Stimulated activated CD4-positive, alpha-beta T cell treated with anti-CD3 and anti-CD28 coated beads, Interleukin-15, amount 100 ng/mL, for 48 hours (primary cell): ENCODE results near the gene VOPP1.

Experiments used
- DNase-seq, 2 donors: peaks; one replicate each; pipeline ENCODE4 v3.0.0-alpha.2; 2020; ENCODE audit warnings: low read depth in 2 of 2

Gene VOPP1

DNA sequence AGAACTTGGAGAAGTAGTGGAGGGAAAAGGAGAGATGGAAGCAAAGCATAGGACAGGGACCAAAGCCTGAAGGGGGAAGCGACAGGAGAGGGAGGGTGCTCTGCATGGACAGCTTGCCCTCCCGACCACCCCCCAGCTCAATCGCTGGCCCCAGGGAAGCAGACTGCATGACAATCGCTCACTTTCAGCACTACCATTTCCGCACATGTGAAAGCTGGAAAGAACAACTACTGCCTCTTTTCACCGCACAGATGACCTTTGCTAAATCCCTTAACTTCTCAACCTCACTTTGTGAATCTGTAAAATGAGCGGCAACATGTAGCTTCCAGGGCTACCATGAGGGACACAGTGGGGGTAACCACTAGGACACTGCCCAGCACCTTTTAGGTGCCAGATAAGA is 17.1 kb downstream of the VOPP1 start:
- no peak for DNase-seq

DNA sequence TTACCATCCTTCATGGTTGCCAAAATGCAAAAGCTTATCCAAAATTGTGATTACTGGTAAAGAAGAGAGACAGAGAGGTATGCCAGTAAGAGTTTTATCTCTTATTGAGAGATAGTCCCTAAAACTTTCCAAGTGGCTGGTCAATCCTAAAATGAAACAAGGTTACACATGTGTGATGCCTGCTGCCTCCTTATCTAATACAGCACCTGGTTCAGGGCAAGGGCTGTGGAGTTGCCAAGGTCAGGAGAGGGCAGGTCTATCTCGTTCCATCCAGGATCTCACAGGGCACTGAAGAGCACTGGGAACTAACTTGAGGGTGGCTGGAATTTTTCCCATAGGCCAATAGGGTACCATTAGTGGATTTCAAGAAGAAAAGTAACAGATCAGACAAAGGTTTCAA is 18.3 kb downstream of the VOPP1 start:
- no peak for DNase-seq

GRCh38 chr7:55553024-55553345 is 19.3 kb downstream of the VOPP1 start:
- no peak for DNase-seq

DNA sequence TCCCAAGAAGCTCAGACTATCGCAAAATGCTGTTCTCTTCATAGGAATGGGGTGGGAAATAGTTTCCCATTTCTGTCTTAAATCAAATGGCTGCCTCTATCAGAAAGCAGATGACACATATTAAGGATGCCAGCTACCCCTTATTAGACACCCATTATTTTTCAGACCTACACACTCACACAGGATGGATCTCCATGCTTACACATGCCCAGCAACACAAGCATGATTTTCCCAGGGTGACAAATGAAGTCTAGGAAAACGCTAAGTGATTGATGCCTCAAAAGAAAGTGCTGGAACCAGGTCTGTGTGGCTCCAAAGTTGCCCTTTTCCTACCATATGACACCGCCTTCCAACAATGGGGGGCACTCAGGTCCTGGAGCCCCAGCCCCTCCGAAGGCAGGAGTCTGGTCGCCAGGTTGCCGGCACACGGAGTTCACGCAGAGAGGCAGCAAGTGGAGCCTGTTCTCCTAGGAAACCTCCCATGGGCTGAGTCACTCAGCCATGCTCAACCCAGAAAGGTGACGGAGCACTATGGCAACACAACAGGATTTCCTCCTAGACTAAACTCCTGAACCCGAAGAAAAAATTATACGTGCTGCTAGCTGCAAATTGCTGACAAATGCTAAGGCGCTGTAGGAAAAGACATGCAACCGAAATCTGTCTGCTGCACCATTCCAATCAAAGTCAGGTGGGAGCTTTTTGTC is 19.8 kb downstream of the VOPP1 start:
- no peak for DNase-seq

DNA sequence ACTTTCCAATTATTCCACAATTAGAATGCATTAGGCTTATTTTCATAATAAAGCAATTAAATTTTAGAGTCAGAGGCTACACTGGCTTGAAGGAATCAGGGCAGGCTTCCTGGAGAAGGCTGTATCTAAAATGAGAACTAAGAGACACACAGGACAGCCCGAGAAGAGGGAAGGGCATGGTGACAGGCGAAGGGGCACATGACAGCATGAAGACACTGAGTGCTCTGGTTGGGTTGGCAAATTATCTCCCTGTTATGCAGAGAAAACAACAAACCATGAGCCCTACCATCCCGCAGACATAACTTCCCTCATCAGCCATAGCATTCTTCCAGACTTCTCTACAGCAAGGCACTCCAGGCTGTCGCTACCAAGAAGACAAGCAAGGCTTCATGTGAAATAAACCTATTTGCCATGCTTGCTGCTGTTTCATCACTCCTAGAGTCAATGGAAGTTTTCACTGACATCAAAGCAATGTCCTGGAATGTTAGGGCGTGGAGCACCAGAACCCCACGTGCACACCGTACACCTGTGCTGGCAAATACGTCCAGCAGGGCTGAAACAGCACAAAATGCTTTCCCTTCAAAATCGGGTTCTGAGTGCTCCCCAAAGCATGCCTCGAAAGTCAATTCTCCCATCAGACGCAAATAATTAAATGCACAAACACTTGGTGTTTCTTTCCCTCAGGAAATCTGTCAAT is 21.3 kb downstream of the VOPP1 start:
- DNase-seq = no peak

DNA sequence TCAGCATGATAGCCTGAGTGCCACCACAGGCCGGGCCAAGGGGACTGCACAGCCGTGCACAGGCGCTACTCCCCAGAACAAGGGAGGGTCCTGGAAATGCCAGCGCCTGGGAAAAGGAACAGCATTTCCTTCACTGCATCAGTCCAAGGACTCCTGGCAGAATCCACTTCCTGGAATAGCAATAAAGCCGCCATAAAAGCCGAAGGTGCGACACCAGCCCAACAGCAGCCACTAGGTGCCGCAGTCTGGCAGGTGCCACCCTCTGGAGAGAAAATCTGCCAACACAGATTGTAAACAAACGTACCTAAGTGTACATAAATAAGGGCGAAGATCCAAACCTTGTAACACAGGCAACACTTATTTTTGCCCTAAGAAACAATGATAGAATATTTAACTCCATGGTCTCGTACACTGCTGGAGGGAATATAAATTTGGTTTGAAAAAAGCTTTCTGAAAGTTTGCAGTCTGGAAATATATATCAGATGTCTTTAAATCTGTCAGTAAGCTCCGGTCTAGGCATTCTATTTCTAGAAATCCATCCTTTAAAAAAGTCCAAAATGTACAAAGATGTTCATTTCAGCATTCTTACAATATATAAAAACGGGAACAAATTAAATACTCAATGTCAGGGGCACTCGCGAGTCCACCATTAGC is 22.2 kb downstream of the VOPP1 start:
- DNase-seq = no peak

DNA sequence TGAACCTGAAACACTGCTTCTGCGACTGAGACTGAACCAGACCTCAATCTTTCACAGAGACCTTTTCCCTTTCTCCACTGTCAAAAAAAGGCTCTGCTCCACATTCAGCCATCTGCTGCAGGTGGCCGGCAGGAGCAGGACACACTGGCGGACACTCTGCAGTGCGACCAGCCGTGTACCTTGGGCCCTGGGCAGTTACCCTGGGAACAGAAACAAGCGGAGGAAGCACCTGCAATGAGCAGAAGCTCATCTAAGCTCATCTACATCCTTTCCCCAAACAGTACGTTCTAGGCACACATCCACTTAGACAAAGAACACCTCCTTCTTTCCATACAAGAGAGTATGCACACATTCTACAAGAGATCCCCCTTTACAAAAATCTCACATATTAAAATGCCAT is 22.8 kb downstream of the VOPP1 start:
- no peak for DNase-seq

DNA sequence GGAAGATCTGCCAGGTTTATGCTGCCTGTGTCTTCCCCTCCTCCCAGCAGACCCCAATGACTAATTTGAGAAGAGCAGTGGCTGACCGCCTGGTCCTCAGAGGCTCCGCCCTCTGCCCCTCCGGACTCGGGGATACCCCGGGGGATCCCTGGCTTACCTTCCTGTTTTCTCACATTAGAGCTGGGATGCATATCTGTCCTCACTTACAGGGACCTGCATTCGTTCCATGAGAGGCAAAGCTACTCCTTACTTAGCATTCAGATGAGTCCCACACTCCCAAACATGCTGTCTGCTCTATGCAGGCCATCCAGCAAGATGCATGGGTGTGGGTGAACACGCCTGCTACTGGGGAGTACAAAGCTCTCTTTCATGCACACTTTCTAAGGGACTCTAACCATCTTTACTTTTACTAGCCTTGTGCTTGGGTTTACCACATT is 24.0 kb downstream of the VOPP1 start:
- no peak for DNase-seq

DNA sequence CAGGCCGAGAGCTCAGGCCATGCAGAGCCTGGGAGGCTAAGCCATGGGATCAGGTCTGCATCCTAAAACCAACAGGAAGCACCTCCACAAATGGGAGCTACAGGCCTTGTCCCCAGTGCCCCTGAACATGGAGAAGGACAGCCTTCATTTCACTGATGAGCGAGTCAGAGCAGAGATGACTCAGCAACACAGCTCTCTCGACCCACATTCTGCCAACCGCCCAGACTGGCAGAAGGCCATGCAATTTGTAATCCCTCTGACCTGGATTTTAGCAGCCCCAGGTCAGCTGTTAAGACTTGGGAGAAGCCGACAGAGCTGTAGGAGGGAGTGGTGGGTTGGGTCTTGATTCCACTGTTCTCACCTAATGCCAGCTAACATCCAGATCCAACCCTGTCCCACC is 25.5 kb downstream of the VOPP1 start:
- DNase-seq = peak in 1 of 2 donors; percentile 32

DNA sequence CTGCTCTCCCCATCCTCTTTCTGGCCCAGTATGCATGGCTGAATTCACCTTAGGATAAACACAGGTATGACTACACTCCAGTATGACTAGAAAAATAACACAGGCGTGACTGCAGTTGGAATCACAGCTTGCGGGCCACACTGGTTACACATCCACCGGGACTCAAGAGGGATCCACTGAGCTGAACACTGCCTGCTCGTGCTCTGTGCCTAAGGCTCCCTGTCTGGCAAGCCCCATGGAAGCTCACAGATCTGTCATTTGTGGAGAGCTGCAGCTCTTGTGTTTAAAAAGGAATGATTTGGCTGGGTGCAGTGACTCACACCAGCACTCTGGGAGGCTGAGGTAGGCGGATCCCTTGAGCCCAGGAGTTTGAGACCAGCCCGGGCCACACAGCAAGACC is 26.8 kb downstream of the VOPP1 start:
- no peak for DNase-seq

DNA sequence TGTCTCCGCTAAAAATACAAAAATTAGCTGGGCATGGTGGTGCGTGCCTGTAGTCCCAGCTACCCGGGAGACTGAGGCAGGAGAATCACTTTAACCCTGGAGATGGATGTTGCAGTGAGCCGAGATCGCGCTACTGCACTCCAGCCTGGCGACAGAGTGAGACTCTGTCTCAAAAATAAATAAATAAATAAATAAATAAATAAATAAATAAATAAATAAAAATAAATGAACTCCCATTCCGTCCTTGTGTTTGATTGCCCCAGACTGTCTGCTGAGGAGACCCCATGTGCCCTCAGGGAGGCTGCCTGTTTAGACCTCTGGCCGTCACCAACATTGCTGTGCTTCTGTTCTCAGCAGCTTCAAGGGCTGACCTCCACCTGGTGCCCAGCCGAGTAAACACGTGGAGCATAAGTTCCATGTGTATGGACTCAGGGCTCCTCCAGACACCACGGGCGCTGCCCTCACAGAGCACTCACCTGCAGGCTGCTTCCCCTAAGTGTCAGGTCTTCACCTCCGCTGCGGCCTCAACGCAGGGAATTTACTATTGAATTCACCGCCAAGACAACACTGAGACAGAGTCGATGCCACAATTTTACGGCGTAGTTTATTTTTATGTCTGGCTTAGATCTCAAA is 32.0 kb downstream of the VOPP1 start:
- no peak for DNase-seq

DNA sequence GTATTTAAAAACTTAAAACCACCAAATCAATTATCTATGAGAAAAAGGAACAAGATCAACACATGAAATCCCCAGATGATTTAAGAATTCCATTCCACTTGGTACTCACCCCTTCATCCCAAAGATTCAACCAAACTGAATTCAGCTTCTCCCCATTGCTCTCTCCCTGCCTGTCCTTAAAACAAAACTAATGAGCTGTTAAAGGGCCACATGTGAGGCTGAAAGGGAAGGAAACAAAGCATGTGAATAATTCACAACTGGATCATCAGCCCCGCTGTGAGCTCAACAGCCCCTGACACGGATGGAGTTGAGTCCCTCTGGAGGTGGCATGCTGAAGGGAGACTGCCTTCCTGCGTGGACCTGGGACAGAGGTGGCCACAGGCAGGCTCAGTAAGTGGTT is 32.9 kb downstream of the VOPP1 start:
- no peak for DNase-seq

DNA sequence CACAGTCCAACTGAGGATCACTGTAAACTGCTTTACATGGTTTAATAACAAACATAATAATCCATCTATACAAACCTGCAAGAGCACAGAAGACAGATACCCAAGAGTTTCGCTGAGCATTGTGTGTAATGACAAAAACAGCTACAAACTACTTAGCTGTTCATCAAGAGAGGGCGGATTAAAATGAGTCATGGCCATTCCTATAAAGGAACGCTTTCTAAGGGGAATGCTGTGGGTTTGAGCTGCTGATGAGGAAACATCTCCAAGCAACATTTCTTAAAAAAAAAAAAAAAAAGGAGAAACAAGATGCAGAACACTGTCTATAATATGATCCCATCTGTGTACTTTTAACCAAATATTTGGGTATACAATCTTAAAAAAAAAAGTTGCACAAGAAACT is 33.8 kb downstream of the VOPP1 start:
- no peak for DNase-seq

- no peak for DNase-seq
These were observed 34.8 kb downstream of the VOPP1 start for GRCh38 chr7:55537458-55537990.

GRCh38 chr7:55536619-55537457 is 35.5 kb downstream of the VOPP1 start:
- no peak for DNase-seq

GRCh38 chr7:55535617-55536016 is 36.7 kb downstream of the VOPP1 start:
- no peak for DNase-seq

DNA sequence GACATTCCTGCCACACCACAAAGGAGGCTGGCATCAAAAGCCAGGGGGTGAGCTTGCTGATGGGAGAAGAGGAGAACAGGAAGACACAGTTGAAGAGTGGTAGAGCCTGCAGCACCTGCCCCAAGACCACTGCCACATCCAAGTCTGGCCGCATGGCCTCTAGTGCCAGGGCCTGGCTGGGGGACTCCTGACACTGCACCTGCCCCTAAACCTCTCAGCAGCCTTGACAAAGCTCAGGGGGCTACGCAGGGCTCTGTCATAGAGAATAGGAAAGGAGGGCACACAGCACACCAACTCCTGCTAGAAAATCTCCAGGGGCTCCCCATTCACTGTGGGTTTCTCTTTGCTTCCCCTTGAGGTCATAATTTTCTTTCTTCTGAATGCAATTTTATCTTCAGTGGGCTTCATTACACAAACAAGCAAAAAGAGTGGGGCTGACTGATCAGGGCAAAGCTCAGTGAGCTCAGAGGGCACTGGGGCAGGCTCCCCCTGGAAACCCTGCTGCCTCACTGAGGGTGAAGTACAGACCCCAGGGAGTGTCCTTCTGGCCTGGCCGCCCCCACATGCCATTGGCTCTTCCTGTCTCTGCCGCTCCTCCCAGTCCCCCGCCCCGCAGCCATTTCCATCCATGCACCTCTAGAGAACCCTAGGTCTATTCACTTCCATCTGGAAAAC is 37.2 kb downstream of the VOPP1 start:
- DNase-seq = no peak

- peak; percentile 67 to 72 for DNase-seq
These were observed 37.9 kb downstream of the VOPP1 start for GRCh38 chr7:55534262-55534915.

DNA sequence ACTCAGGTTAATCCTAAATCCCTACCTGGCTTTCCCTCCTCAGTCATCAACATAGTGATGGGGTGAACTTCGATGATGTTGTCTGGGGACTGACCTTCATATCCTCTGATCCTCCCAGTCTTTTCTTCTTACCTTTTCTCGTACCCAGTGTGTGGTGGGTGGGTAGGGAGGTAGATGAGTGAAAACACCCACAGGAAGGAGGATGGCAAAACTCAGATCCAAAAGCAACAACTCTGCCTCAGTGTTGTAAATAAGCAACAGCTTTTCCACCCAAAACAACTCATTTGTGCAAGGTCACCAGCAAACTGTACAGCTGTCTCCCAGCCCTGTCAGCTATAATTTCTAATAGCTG is 38.6 kb downstream of the VOPP1 start:
- DNase-seq = no peak

GRCh38 chr7:55533050-55533728 is 39.1 kb downstream of the VOPP1 start:
- DNase-seq = peak; percentile 62 to 64
